ENCODE results near the gene KRT15. TPM values are rescaled to one million over a fixed set of nuclear protein-coding genes. Genes with fewer than 3 reads are reported as not detected.

KRT15 gene
- total and polyA plus RNA-seq, 10 of the 15 experiments (the other 5 are each of a cell fraction or from before 2014, with no cell fraction given) = 0.06 to 0.17 TPM; not detected in 8

GRCh38 chr17:41466988-41467387, 51.7 kb downstream of the KRT15 start, which contains the start of gene KRT32:
KRT32 (minus strand) TSS chr17:41467386; CDS start chr17:41467325, 61 bp downstream.
- Histone ChIP-seq H3K27ac (ENCODE audit: control insufficient read depth, insufficient read depth) (no peak within 1 kb of the TSS), H3K4me2 (ENCODE audit: control insufficient read depth, insufficient read depth) (no peak within 1 kb of the TSS), H3K36me3 (ENCODE audit: control insufficient read depth in 2 of 2, insufficient read depth in 2 of 2, low read length in 1 of 2) (no peaks in the 10 kb centered on the region), H3K9me3 (replicated peaks; ENCODE audit: control insufficient read depth, insufficient read depth, low read length) (no peaks in the 10 kb centered on the region), H3K9ac (ENCODE audit: control insufficient read depth, insufficient read depth, low read length) (no peak within 1 kb of the TSS), H3K27me3 (replicated peaks in 1 of 2; ENCODE audit: control insufficient read depth in 2 of 2, insufficient read depth in 2 of 2, low read length in 1 of 2) (no peaks in the 10 kb centered on the region; a peak in 2 of 4 replicates), H3K4me3 (no peak within 1 kb of the TSS), H3K79me2 (ENCODE audit: control insufficient read depth, insufficient read depth, low read length) (no peaks in the 10 kb centered on the region), H3K4me1 (ENCODE audit: control insufficient read depth, insufficient read depth, low read length) (no peaks in the 10 kb centered on the region), H4K20me1 (ENCODE audit: control insufficient read depth, insufficient read depth) (no peaks in the 10 kb centered on the region), H2AFZ (ENCODE audit: control insufficient read depth, low read depth, low read length) (no peak within 1 kb of the TSS)
- ATAC-seq = no peak
- ChIA-PET POLR2A (no interaction called here), RAD21 (ENCODE audit: unreplicated experiment) (no interaction called here), SMC1A (ENCODE audit: uncharacterized antibody, unreplicated experiment) (no interaction called here), CTCF (interaction anchor here (0.6 to 1.3 kb wide), 3 partner anchors 11 to 629 kb away, joined by 3 read pairs; no protein-coding TSS in a partner anchor)
- no peak for TF ChIP-seq ZSCAN29 (IDR thresholded peaks at IDR 0.05)
- TF ChIP-seq NFIC (IDR thresholded peaks at IDR 0.05; ENCODE audit: low read depth, low read length) = no peak
- no peak for TF ChIP-seq TCF3 (IDR thresholded peaks at IDR 0.05; ENCODE audit: borderline replicate concordance, insufficient read depth, low read depth, low read length)
- TF ChIP-seq ZNF384 (IDR thresholded peaks at IDR 0.05; ENCODE audit: borderline replicate concordance, low read depth, low read length) = no peak
- TF ChIP-seq CBX5 (IDR thresholded peaks at IDR 0.05; ENCODE audit: low read depth) = no peak
- TF ChIP-seq CREB1 (IDR thresholded peaks at IDR 0.05; ENCODE audit: low read depth) = no peak
- TF ChIP-seq SMAD1 (IDR thresholded peaks at IDR 0.05; ENCODE audit: low read depth, partially characterized antibody) = no peak
- no peak for TF ChIP-seq SMC3 (IDR thresholded peaks at IDR 0.05; ENCODE audit: borderline replicate concordance, low read length)
- no peak for TF ChIP-seq ZNF687 (IDR thresholded peaks at IDR 0.05)
- no peak for TF ChIP-seq IRF4 (IDR thresholded peaks at IDR 0.05; ENCODE audit: low read depth, low read length)
- TF ChIP-seq PRDM15 (CRISPR knock-in tag; IDR thresholded peaks at IDR 0.05) = no peak
- no peak for TF ChIP-seq NFYA (IDR thresholded peaks at IDR 0.05; ENCODE audit: borderline replicate concordance, low read depth, low read length)
- TF ChIP-seq RB1 (IDR thresholded peaks at IDR 0.05; ENCODE audit: borderline replicate concordance) = no peak
- BruUV-seq (replicated peaks) = no TSS peak
- DNase-seq (ENCODE audit: low read depth, low spot score) = no peak
- WGBS (ENCODE audit: insufficient coverage, insufficient replicate concordance, low lambda C conversion rate, missing lambda C conversion rate) = 35% methylated on average over 14 of the region's 14 CpGs
- intact Hi-C loops (cut with micrococcal nuclease; ENCODE audit: unreplicated experiment) (no loop called here), in situ Hi-C loops (cut with MboI) (no loop called here)
- FAIRE-seq = no peak

All from GM12878 (cell line).